ENCODE data around the gene FLNB.

The FLNB gene

GRCh38 chr3:58176827-58177489 is 168.7 kb downstream of the FLNB start:
- in situ Hi-C loops (cut with MboI; ENCODE audit: low sequenced_read_pairs): loop anchor here (25.0 kb wide), 1 partner anchor 360 kb away; the partner anchor contains the start of gene ACOX2
- H3K4me1 ChIP-seq: no peaks in the 10 kb centered on the region
- DNase-seq (ENCODE audit: low spot score in 2 of 2): no peak
- H3K36me3 ChIP-seq (replicated peaks): no peaks in the 10 kb centered on the region
- H3K4me3 ChIP-seq: no peak overlapping the region
- H3K9me3 ChIP-seq: no peaks in the 10 kb centered on the region
- H3K27me3 ChIP-seq (ENCODE audit: low read depth): no peaks in the 10 kb centered on the region

GRCh38 chr3:58177747-58178527 is 169.7 kb downstream of the FLNB start:
- Histone ChIP-seq H3K4me1 (no peaks in the 10 kb centered on the region), H3K9me3 (no peaks in the 10 kb centered on the region), H3K27me3 (ENCODE audit: low read depth) (no peaks in the 10 kb centered on the region), H3K4me3 (peak overlapping the region; percentile 15), H3K36me3 (replicated peaks) (no peaks in the 10 kb centered on the region)
- DNase-seq (ENCODE audit: low spot score in 2 of 2): peak; percentile 76 to 98
- in situ Hi-C loops (cut with MboI; ENCODE audit: low sequenced_read_pairs): loop anchor here (25.0 kb wide), 1 partner anchor 359 kb away; the partner anchor contains the start of gene ACOX2

- in situ Hi-C loops (cut with MboI; ENCODE audit: low sequenced_read_pairs): loop anchor here (25.0 kb wide), 1 partner anchor 359 kb away; the partner anchor contains the start of gene ACOX2
Measured at GRCh38 chr3:58178528-58179234, 170.5 kb downstream of the FLNB start.

GRCh38 chr3:58179235-58180098 is 171.2 kb downstream of the FLNB start:
- Histone ChIP-seq H3K27me3 (ENCODE audit: low read depth) (no peaks in the 10 kb centered on the region), H3K4me1 (no peaks in the 10 kb centered on the region), H3K36me3 (replicated peaks) (no peaks in the 10 kb centered on the region), H3K9me3 (no peaks in the 10 kb centered on the region), H3K4me3 (no peak overlapping the region)
- in situ Hi-C loops (cut with MboI; ENCODE audit: low sequenced_read_pairs): loop anchor here (5.0 to 25.0 kb wide), 3 partner anchors 123 to 358 kb away; partner anchors contain the start of gene ACOX2
- no peak for DNase-seq (ENCODE audit: low spot score in 2 of 2)

More at GRCh38 chr3:58178528-58179234, 170.5 kb downstream of the FLNB start:
- no peak for DNase-seq (ENCODE audit: low spot score in 2 of 2)
- Histone ChIP-seq H3K9me3 (no peaks in the 10 kb centered on the region), H3K27me3 (ENCODE audit: low read depth) (no peaks in the 10 kb centered on the region), H3K4me3 (no peak overlapping the region), H3K36me3 (replicated peaks) (no peaks in the 10 kb centered on the region), H3K4me1 (no peaks in the 10 kb centered on the region)

- no peaks in the 10 kb centered on the region for H3K27me3 ChIP-seq (ENCODE audit: low read depth)
- no peak overlapping the region for H3K4me3 ChIP-seq
- in situ Hi-C loops (cut with MboI; ENCODE audit: low sequenced_read_pairs): loop anchor here (5.0 to 25.0 kb wide), 3 partner anchors 122 to 357 kb away; partner anchors contain the start of gene ACOX2
- no peaks in the 10 kb centered on the region for H3K9me3 ChIP-seq
- no peaks in the 10 kb centered on the region for H3K36me3 ChIP-seq (replicated peaks)
- DNase-seq (ENCODE audit: low spot score in 2 of 2): no peak
- no peaks in the 10 kb centered on the region for H3K4me1 ChIP-seq
Measured at GRCh38 chr3:58180099-58180880, 172.1 kb downstream of the FLNB start.

GRCh38 chr3:58180940-58181587 is 172.8 kb downstream of the FLNB start:
- Histone ChIP-seq H3K4me3 (no peak overlapping the region), H3K27me3 (ENCODE audit: low read depth) (no peaks in the 10 kb centered on the region), H3K9me3 (no peaks in the 10 kb centered on the region), H3K4me1 (no peaks in the 10 kb centered on the region), H3K36me3 (replicated peaks) (no peaks in the 10 kb centered on the region)
- in situ Hi-C loops (cut with MboI; ENCODE audit: low sequenced_read_pairs): loop anchor here (5.0 to 25.0 kb wide), 3 partner anchors 121 to 356 kb away; partner anchors contain the start of gene ACOX2
- DNase-seq (ENCODE audit: low spot score in 2 of 2): no peak

- Histone ChIP-seq H3K36me3 (replicated peaks) (no peaks in the 10 kb centered on the region), H3K4me1 (no peaks in the 10 kb centered on the region), H3K4me3 (no peak overlapping the region), H3K27me3 (ENCODE audit: low read depth) (no peaks in the 10 kb centered on the region), H3K9me3 (no peaks in the 10 kb centered on the region)
- in situ Hi-C loops (cut with MboI; ENCODE audit: low sequenced_read_pairs): loop anchor here (5.0 to 25.0 kb wide), 3 partner anchors 119 to 354 kb away; partner anchors contain the start of gene ACOX2
- no peak for DNase-seq (ENCODE audit: low spot score in 2 of 2)
Measured at GRCh38 chr3:58183221-58183620, 175.0 kb downstream of the FLNB start.

- H3K9me3 ChIP-seq: no peaks in the 10 kb centered on the region
- H3K27me3 ChIP-seq (ENCODE audit: low read depth): no peaks in the 10 kb centered on the region
- DNase-seq (ENCODE audit: low spot score in 2 of 2): no peak
- H3K4me3 ChIP-seq: no peak overlapping the region
- H3K4me1 ChIP-seq: no peaks in the 10 kb centered on the region
- in situ Hi-C loops (cut with MboI; ENCODE audit: low sequenced_read_pairs): loop anchor here (5.0 to 25.0 kb wide), 3 partner anchors 118 to 353 kb away; partner anchors contain the start of gene ACOX2
- no peaks in the 10 kb centered on the region for H3K36me3 ChIP-seq (replicated peaks)
Measured at GRCh38 chr3:58183891-58184290, 175.7 kb downstream of the FLNB start.

- DNase-seq (ENCODE audit: low spot score in 2 of 2): no peak
- no peaks in the 10 kb centered on the region for H3K27me3 ChIP-seq (ENCODE audit: low read depth)
- in situ Hi-C loops (cut with MboI; ENCODE audit: low sequenced_read_pairs): loop anchor here (5.0 to 25.0 kb wide), 3 partner anchors 118 to 353 kb away; partner anchors contain the start of gene ACOX2
- H3K4me1 ChIP-seq: no peaks in the 10 kb centered on the region
- H3K9me3 ChIP-seq: no peaks in the 10 kb centered on the region
- H3K36me3 ChIP-seq (replicated peaks): no peaks in the 10 kb centered on the region
- H3K4me3 ChIP-seq: no peak overlapping the region
Measured at GRCh38 chr3:58184309-58184981, 176.2 kb downstream of the FLNB start.

GRCh38 chr3:58184982-58185360 is 176.7 kb downstream of the FLNB start:
- Histone ChIP-seq H3K9me3 (no peaks in the 10 kb centered on the region), H3K4me3 (no peak overlapping the region), H3K4me1 (no peaks in the 10 kb centered on the region), H3K27me3 (ENCODE audit: low read depth) (no peaks in the 10 kb centered on the region), H3K36me3 (replicated peaks) (no peaks in the 10 kb centered on the region)
- in situ Hi-C loops (cut with MboI; ENCODE audit: low sequenced_read_pairs): loop anchor here (5.0 to 25.0 kb wide), 3 partner anchors 117 to 352 kb away; partner anchors contain the start of gene ACOX2
- no peak for DNase-seq (ENCODE audit: low spot score in 2 of 2)

- Histone ChIP-seq H3K36me3 (replicated peaks) (no peaks in the 10 kb centered on the region), H3K9me3 (no peaks in the 10 kb centered on the region), H3K4me3 (no peak overlapping the region), H3K4me1 (no peaks in the 10 kb centered on the region), H3K27me3 (ENCODE audit: low read depth) (no peaks in the 10 kb centered on the region)
- in situ Hi-C loops (cut with MboI; ENCODE audit: low sequenced_read_pairs): loop anchor here (10.0 to 25.0 kb wide), 2 partner anchors 227 to 349 kb away; partner anchors contain the start of gene ACOX2
- DNase-seq (ENCODE audit: low spot score in 2 of 2): no peak
Measured at GRCh38 chr3:58188173-58188564, 179.9 kb downstream of the FLNB start.
